ENCODE measurements around the gene LGALS13. TPM values are rescaled to one million over a fixed set of nuclear protein-coding genes. Genes with fewer than 3 reads are reported as not detected.

The LGALS13 gene
- total and polyA plus RNA-seq, 2 donors (not counting 1 experiment from before 2014, with no cell fraction given): not detected

DNA sequence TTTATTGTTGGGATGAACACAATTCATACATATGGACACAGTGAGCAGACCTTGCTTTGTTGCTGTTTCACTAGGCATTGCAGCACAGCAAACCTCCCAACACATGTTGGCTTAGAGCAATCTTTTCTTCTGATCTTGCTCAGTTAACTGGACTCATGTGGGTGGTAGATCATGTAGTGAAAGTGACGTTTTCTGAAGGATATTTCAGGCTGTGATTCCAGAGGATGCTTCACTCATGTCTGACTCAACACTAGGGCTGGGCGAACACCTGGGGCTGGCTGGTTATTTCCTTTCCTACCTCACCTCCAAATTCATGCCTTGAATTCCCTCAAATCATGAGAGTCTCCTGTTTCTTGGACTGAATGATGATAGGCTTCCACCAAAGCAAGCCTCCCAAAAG is 14.3 kb upstream of the LGALS13 start:
- no peaks in the 10 kb centered on the region for H3K9me3 Mint-ChIP-seq (ENCODE audit: insufficient read depth)
- H3K27ac Mint-ChIP-seq: no peak overlapping the region
- intact Hi-C loops (cut with micrococcal nuclease): no loop called here
- no peaks in the 10 kb centered on the region for H3K79me2 ChIP-seq (ENCODE audit: control insufficient read depth, insufficient read depth, low read length)
- DNase-seq: no peak
- no peaks in the 10 kb centered on the region for H4K20me1 ChIP-seq (ENCODE audit: control insufficient read depth, insufficient read depth, low read length, poor library complexity, severe bottlenecking)
- H2AFZ ChIP-seq (ENCODE audit: insufficient read depth, low read depth, low read length, poor library complexity, severe bottlenecking): no peak overlapping the region
- TF ChIP-seq EZH2 (IDR thresholded peaks at IDR 0.05; ENCODE audit: borderline replicate concordance, insufficient read depth, low read depth, low read length, poor library complexity, severe bottlenecking): no peak
- TF ChIP-seq, protein P1, sequence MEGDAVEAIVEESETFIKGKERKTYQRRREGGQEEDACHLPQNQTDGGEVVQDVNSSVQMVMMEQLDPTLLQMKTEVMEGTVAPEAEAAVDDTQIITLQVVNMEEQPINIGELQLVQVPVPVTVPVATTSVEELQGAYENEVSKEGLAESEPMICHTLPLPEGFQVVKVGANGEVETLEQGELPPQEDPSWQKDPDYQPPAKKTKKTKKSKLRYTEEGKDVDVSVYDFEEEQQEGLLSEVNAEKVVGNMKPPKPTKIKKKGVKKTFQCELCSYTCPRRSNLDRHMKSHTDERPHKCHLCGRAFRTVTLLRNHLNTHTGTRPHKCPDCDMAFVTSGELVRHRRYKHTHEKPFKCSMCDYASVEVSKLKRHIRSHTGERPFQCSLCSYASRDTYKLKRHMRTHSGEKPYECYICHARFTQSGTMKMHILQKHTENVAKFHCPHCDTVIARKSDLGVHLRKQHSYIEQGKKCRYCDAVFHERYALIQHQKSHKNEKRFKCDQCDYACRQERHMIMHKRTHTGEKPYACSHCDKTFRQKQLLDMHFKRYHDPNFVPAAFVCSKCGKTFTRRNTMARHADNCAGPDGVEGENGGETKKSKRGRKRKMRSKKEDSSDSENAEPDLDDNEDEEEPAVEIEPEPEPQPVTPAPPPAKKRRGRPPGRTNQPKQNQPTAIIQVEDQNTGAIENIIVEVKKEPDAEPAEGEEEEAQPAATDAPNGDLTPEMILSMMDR (IDR thresholded peaks at IDR 0.05): no peak
- H3K4me3 Mint-ChIP-seq: no peak overlapping the region
- H3K27me3 ChIP-seq (replicated peaks in 1 of 4; ENCODE audit: control extremely low read depth in 1 of 4, control insufficient read depth in 3 of 4, insufficient read depth in 4 of 4, low read length in 3 of 4): peaks cover 0 to 33% (median 5%) of the 10 kb centered on the region in 4 experiments
- CTCF ChIA-PET: no interaction called here
- POLR2A ChIA-PET: no interaction called here
- H3K9ac ChIP-seq (ENCODE audit: low read length): no peak overlapping the region
- H3K9me3 ChIP-seq (ENCODE audit: control extremely low read depth in 1 of 3, control insufficient read depth in 2 of 3, insufficient read depth in 1 of 3, low read length in 2 of 3): no peaks in the 10 kb centered on the region
- no peak for ATAC-seq (ENCODE audit: low read depth)
- H3K36me3 ChIP-seq (replicated peaks in 1 of 2; ENCODE audit: control extremely low read depth in 1 of 2, control insufficient read depth in 1 of 2, extremely low read depth in 1 of 2, insufficient read depth in 2 of 2, low read length in 1 of 2): no peaks in the 10 kb centered on the region
- no peak overlapping the region for H3K27ac ChIP-seq (ENCODE audit: low read length in 2 of 2)
- H3K27me3 Mint-ChIP-seq: peaks cover 33% of the 10 kb centered on the region
- no peak overlapping the region for H3K4me3 ChIP-seq (ENCODE audit: control extremely low read depth in 1 of 5, extremely low read depth in 1 of 5, insufficient read depth in 1 of 5, low read depth in 2 of 5, low read length in 4 of 5)
- 86% methylated on average over 1 of the region's 2 CpGs for WGBS (ENCODE audit: insufficient coverage)
- no peak overlapping the region for H3K4me2 ChIP-seq (replicated peaks; ENCODE audit: low read depth, low read length, poor library complexity, severe bottlenecking)
- H3K4me1 Mint-ChIP-seq: no peaks in the 10 kb centered on the region
- peaks cover 0 to 4% of the 10 kb centered on the region in 2 donors for H3K4me1 ChIP-seq (ENCODE audit: control insufficient read depth in 2 of 2, insufficient read depth in 2 of 2, low read length in 2 of 2)

DNA sequence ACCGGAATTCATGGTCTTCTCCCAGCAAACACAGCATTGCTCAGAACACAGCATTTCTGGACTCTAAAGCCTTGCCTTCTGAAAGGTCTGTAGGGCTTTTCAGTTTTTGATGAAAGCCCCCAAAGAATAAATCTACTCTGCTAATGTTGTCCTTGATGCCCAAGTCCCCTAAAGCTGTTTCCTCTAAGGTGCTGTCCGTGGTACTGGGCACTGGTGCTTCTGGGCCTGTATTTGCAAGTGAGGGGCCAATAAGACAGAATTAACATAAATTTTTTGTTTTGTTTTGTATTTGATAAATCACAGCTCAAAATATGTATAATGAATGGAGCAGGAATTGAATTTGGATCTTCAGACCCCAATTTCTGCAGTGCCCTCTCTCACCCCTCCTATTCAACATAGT is 12.1 kb upstream of the LGALS13 start:
- no peaks in the 10 kb centered on the region for H3K9me3 Mint-ChIP-seq (ENCODE audit: insufficient read depth)
- no peak overlapping the region for H3K4me3 Mint-ChIP-seq
- WGBS (ENCODE audit: insufficient coverage): 50% methylated on average over 1 of the region's 2 CpGs
- no peak overlapping the region for H3K4me3 ChIP-seq (ENCODE audit: control extremely low read depth in 1 of 5, extremely low read depth in 1 of 5, insufficient read depth in 1 of 5, low read depth in 2 of 5, low read length in 4 of 5)
- no peaks in the 10 kb centered on the region for H3K9me3 ChIP-seq (ENCODE audit: control extremely low read depth in 1 of 3, control insufficient read depth in 2 of 3, insufficient read depth in 1 of 3, low read length in 2 of 3)
- DNase-seq: no peak
- no peaks in the 10 kb centered on the region for H3K36me3 ChIP-seq (replicated peaks in 1 of 2; ENCODE audit: control extremely low read depth in 1 of 2, control insufficient read depth in 1 of 2, extremely low read depth in 1 of 2, insufficient read depth in 2 of 2, low read length in 1 of 2)
- no peak overlapping the region for H3K27ac ChIP-seq (ENCODE audit: low read length in 2 of 2)
- no peak for TF ChIP-seq EZH2 (IDR thresholded peaks at IDR 0.05; ENCODE audit: borderline replicate concordance, insufficient read depth, low read depth, low read length, poor library complexity, severe bottlenecking)
- TF ChIP-seq, protein P1 (IDR thresholded peaks at IDR 0.05): no peak
- no peak for ATAC-seq (ENCODE audit: low read depth)
- no peak overlapping the region for H3K4me2 ChIP-seq (replicated peaks; ENCODE audit: low read depth, low read length, poor library complexity, severe bottlenecking)
- no peaks in the 10 kb centered on the region for H4K20me1 ChIP-seq (ENCODE audit: control insufficient read depth, insufficient read depth, low read length, poor library complexity, severe bottlenecking)
- H3K27me3 ChIP-seq (replicated peaks in 1 of 4; ENCODE audit: control extremely low read depth in 1 of 4, control insufficient read depth in 3 of 4, insufficient read depth in 4 of 4, low read length in 3 of 4): peaks cover 0 to 35% (median 5%) of the 10 kb centered on the region in 4 experiments
- H3K4me1 ChIP-seq (ENCODE audit: control insufficient read depth in 2 of 2, insufficient read depth in 2 of 2, low read length in 2 of 2): no peaks in the 10 kb centered on the region
- H2AFZ ChIP-seq (ENCODE audit: insufficient read depth, low read depth, low read length, poor library complexity, severe bottlenecking): no peak overlapping the region
- H3K79me2 ChIP-seq (ENCODE audit: control insufficient read depth, insufficient read depth, low read length): no peaks in the 10 kb centered on the region
- ChIA-PET POLR2A (no interaction called here), CTCF (no interaction called here)
- intact Hi-C loops (cut with micrococcal nuclease): no loop called here
- H3K27me3 Mint-ChIP-seq: peaks cover 41% of the 10 kb centered on the region
- H3K4me1 Mint-ChIP-seq: no peaks in the 10 kb centered on the region
- no peak overlapping the region for H3K9ac ChIP-seq (ENCODE audit: low read length)
- H3K27ac Mint-ChIP-seq: no peak overlapping the region

All from B cell (primary cell).